Middle frontal gyrus (tissue), 1 donor: ENCODE measurements around the gene PTPRS.
"Not testable (repeated sequence)": the region's sequence is repeated elsewhere in the genome, so short reads cannot be mapped to it uniquely, and the experiment has no call there.

Experiments
- DNase-seq: peaks from one replicate; pipeline ENCODE4 v3.0.0-alpha.2; 2015; ENCODE audit warnings: low spot score; ENCODE audit errors: extremely low spot score

Gene PTPRS

DNA sequence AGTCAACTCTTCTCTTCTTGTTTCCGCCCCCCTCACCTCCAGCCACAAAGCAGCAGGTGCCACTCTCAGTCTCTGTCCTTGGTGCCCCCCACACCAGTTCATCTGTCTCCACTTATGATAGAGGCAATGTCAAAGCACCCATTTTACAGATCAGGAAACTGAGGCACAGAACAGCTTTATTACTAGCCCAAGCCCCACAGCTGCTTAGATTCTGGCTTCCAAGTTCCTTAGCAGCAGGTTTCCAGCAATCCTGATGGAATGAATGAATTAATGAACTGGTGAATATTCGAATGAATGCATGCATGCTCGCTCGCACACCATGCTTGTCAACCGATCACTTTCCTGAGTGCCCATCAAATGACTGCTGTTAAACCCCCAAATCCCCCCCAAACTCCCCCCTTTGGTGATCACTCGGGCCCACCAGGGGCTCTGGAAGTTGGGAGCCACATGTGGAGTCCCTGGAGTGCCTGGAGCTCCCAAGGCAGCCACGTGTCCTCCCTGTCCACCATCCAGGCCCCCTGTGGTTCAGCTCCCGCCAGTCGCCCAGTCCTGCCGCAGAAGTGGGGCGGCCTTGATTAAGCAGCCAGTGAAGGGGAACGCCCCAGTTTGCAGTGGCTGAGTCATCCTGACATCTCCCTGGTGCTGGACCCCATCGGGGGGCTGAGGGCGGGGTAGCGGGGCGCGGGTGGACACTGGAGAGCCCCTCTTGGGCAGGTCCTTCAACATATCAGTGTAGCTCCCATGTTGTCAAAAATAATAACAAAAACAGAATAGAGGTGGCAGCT is 6.8 kb downstream of the PTPRS start:
- no peak for DNase-seq

DNA sequence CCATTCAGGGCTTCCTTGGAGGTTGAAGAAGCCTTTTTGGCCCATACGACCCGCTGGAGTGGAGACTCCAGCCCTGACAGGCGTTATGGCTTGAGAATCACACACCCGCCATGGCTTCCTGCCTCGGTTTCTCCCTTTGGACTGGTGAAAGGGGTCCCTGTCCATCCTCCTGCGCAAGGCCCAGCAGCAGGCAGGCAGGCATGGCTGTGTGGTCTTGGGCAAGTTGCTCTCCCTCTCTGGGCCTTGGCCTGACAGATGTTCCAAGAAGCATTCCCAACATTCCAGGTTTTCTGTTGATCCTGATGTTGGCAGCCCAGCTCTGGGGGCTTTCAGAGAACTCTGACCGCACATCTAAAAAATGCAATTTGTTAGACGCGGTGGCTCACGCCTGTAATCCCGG is 8.1 kb downstream of the PTPRS start:
- DNase-seq: no peak

DNA sequence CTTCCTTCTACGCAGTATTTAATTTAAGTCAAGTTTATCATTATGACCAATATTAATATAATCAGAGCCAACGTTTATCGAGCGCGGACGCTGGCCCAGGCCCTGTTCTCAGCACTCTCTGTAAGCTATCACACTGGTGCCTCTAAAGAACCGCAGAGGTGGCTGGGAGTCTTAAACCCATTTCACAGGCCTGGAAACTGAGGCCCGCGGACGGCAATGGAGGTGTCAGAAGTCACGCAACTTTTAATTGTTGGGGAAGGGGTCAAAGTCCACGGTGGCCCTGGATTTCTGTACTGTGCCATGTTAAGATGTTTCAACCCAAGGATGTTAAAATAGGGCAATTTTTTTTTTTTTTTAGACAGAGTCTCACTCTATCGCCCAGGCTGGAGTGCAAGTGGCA is 8.8 kb downstream of the PTPRS start:
- no peak for DNase-seq

DNA sequence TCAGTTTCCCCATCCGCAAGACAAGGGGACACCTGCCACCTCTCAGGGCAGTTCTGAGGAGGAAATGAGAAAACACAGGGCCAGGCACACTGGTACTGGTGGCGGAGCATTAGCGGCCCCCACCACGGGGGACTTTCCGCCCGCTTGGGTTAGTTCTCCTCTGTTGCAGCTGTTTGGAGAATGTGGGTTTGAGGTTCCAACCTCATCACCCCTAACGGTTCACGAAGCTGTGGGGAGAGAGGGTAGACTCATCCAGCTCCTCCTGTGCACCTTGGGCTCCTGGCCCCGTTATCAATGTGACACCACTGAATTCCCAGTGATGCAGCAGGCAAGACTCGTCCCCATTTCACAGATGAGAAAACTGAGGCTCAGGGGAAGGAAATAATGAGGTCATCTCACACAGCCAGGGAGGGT is 10.3 kb downstream of the PTPRS start:
- DNase-seq: no peak

DNA sequence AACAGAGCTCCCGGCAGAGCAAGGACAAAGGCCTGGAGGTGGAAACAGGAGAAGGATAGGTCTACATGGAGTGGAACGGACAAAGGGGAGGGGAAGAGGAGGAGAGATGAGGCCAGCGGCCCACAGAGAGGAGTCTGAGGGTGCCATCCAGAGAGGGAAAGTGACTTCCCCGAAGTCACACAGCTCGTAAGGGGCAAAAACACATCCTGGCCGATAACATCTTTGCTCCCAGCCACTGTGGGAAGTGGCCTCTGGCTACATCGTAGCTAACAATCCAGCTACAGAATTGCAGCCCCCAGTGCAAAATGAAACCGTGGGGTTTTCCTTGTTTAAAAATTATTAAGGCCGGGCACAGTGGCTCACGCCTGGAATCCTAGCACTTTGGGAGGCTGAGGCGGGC is 11.5 kb downstream of the PTPRS start:
- DNase-seq: no peak

DNA sequence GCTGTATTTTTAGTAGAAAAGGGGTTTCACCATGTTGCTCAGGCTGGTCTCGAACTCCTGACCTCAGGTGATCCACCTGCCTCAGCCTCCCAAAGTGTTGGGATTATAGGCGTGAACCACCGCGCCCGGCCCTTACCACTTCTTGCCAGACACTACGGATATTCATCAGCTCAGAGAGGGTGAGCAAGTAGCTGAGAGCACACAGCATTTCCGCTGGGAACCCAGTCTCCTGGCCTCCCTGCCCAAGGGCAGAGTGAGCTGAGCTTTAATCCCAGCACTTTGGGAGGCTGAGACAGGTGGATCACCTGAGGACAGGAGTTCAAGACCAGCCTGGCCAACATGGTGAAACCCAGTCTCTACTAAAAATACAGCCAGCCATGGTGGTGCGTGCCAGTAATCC is 12.2 kb downstream of the PTPRS start:
- not testable (repeated sequence) for DNase-seq

DNA sequence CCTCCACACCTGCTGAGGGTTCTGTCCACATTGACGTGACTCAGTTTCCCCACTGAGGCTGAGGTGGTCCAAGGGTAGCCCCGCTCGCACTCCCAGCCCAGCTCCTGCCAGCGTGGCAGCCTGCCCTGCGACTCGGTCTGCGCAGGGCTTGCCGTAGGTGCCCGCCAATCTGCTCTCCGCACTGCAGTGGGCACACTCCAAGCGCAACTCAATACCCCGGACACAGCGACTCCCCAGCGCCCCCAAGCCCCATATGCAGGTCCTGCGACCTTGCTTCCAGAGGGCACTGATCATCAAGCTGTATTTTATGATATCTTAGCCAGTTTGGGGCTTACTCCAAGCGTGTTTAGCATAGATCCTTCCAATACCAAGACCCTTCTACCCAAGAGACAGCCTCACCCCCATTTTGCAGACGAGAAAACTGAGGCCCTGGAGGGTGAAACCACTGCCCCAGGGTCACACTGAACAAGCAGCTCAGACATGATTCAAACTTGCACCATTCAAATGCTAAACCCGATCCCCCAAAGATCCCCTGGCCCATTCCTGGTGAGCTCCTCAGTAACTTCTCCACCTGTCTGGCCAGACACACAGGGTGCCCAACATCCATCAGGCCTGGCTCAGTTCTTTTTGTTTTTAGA is 13.5 kb downstream of the PTPRS start:
- no peak for DNase-seq

DNA sequence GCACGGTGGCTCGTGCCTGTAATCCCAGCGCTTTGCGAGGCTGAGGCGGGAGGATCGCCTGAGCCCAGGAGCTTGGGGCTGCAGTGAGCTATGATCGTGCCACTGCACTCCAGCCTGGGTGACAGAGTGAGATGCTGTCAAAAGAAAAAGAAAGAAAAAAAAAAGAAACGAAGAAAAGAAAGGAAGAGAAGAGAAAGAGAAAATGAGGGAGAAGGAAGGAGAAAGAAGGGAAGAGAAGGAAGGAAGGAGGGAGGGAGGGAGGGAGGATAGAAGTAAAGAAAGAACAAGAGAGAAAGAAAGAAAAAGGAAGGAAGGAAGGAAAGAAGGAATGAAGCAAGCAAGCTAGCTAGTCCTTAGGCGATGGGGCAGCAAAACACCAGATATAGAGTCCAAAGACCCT is 14.1 kb downstream of the PTPRS start:
- no peak for DNase-seq

DNA sequence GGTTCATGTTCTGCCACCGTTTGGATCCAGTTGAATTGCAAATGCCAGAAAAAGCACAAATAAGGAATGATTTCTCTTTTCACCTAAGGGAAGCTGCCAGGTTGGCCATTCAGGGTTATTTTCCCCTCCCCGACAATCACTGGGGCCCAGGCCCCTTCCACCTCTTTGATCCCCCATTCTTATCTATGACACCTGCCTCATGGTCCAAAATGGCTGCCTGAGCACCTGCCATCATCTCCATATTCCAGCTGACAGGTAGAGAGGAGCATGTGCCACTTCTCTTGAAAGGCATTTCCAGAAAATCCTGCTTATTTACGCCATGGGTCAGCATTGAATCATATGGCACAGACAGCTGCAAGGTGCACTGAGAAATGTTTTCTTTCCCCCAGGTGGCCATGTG is 15.7 kb downstream of the PTPRS start:
- DNase-seq: no peak

DNA sequence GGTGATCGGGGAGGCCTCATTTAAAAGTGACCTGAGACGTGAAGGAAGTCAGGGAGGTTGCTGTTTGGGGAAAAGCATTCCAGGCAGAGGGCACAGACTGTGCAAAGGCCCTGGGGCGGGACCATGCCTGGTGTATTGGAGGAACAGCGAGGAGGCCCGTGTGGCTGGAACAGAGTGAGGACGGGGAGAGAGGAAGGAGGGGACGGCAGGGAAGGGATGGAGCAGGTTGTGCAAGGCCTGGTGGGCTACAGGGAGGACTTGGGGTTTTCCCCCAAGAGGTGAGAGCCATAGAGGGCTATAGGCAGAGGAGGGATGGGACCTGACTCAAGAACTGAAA is 17.2 kb downstream of the PTPRS start:
- no peak for DNase-seq

DNA sequence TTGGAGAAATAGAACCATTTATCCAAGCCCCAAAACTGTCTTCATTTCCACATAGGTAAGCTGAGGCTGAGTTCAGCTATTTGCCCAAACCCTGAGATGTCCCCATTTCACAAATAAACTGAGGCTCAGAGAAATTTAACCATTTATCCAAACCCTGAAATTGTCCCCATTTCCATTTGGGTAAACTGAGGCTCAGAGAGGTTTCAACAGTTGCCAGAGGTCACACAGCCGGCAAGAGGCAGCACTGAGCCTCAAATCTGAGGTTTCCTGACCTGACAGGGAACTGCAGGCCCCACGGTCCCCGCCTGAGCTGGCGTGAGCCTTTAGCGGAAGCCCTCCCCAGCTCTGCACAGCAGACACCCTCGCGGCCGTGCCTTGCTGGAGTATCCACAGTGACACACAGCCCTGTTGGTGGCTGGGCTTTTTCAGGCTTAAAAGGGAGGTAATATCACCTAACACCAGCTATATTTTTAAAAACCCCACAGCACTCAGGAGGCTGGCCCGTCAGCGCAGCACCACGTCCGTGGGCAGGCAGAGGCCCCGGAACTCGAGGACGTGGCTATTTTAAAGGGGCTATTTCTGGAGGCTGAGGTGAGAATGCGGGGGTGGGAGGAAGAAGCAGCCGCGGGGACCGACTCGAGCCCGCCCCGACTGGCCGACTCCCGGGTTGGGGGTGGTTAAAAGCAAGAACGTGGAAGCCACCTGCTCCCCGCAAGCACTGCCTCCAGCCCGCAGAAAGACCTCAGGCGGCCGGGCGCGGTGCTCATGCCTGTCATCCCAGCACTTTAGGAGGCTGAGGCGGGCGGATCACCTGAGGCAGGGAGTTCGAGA is 18.5 kb downstream of the PTPRS start:
- peak; percentile 20 for DNase-seq

DNA sequence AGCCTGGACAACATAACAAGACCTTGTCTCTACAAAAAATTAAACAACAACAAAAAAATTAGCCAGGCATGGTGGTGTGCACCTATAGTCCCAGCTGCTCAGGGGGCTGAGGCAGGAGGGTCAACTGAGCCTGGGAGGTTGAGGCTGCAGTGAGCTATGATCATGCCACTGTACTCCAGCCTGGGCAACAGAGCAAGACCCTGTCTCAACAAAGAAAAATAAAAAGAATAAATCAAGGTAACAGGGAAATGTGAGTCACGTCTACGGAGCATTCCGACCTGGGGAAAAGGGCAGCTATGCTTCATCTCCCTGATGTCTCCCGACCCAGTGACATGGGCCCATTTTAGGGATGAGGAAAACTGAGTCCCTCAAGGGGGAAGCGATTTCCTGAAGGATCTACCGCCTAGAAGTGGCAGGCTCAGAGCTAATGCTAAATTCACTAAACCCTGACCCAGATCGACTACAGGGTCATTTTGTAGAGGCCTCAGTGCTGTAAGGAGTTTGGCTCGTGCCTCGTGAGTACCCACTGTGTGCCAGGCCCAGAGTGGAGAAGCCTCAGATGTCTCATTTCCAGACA is 19.5 kb downstream of the PTPRS start:
- no peak for DNase-seq

DNA sequence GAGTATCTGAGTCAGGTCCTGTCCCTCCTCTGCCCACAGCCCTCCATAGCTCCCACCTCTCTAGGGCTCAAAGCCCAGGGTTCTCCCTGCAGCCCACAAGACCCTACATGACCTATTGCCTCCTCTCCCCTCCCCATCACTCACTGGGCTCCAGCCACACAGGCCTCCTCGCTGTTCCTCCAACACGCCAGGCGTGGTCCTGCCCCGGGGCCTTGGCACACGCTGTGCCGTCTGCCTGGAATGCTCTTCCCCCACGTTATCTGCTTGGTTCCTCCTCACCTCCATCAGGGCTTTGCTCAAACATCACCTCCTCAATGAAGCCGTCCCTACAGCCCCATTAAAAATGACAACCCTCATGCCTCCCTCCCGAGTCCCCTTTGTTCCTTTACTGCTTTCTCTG is 21.1 kb downstream of the PTPRS start:
- DNase-seq: no peak

DNA sequence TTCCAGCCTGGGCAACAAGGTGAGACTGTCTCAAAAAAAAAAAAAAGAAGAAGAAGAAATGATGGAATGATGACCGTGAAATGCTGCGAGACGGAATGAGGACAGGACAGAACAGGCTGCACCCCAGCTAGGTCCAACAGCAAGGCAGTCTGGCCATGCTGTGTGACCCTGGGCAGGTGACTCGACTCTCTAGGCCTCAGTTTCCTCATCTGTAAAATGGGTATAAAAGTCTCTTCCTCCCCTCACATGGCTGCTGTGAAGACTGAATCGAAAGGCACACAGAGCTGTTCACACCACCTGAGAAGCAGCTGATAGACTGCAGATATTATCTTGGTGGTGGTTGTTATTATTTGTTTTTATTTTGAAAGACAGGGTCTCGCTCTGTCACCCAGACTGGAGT is 22.3 kb downstream of the PTPRS start:
- no peak for DNase-seq

DNA sequence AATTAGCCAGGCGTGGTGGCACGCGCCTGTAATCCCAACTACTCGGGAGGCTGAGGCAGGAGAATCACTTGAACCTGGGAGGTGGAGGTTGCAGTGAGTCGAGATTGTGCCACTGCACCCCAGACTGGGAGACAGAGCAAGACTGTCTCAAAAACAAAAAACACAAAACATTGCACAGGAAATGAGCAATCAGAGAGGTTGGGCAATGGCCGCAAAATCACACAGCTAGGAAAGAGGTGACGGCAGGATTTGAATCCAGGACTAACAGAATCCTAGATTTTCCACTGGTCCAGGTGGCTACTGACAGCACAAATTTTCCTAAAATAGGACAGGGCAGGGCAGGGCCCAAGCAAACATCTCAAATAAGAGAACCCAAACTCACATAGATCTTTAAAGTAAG is 23.3 kb downstream of the PTPRS start:
- no peak for DNase-seq

DNA sequence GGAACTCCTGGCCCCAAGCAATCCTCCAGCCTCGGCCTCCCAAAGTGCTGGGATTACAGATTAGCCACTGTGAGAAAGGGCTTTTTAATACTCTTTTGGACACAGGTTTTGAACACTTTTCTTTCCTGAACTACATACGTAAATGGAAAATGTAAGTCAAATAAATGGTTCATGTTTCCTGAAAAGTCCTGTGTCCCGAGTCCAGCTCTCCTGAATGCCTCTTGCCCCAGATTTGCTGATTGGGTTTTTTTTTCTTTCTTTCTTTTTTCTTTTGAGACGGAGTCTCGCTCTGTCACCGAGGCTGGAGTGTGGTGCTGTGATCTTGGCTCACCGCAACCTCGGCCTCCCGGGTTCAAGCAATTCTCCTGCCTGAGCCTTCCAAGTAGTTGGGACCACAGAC is 24.5 kb downstream of the PTPRS start:
- no peak for DNase-seq

DNA sequence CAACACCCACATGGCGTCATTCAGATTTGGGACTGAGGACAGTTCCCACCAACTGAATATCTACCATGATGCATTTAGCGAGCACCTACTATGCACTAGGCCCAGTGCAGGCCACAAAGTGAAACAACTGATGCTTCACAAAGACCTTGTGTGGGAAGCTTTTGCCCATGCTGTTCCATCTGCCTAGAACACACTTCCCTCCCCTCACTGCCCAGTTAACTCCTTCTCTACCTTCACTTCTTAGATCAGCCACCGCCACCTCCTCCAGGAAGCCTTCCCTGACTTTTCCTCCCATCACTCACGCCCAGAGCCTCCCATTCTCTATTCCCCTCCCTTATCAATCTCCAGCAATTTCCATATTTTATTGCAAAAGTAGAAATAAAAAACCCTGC is 25.7 kb downstream of the PTPRS start:
- no peak for DNase-seq

DNA sequence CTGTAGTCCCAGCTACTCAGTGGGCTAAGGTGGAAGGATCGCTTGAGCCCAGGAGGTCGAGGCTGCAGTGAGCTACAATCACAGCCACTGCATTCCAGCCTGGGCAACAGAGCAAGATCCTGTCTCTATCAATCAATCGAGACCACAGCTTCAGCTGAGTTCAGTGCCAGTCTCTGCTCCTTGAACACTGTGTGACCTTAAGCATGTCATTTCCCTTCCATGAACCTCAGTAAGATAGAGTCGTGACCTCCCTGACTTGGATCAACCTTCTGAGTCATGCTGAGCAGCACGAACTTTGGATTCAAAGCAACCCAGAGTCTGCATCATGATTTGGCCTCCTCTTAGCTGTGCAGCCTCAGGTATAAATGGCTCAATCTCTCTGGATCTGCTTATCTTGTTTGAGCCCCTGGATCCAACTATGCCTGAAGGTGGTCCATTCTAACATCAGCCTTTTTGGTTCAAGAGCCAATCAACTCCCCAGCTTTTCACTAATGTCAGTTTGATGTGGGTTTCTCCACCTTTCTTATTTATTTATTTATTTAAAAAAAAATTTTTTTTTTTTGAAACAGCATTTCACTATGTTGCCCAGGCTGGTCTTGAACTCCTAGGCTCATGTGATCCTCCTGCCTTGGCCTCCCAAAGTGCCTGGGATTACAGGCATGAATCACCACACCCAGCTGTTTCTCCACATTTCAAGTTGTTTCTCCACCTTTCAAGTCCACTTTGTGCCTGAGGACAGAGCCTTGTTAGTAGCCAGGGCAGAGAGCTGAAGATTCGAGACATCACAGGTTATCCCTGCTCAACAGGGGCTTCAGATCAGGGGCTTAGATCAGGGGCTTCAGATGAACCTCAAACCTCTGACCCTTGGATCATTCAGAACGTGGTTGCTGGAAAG is 26.4 kb downstream of the PTPRS start:
- DNase-seq: no peak

DNA sequence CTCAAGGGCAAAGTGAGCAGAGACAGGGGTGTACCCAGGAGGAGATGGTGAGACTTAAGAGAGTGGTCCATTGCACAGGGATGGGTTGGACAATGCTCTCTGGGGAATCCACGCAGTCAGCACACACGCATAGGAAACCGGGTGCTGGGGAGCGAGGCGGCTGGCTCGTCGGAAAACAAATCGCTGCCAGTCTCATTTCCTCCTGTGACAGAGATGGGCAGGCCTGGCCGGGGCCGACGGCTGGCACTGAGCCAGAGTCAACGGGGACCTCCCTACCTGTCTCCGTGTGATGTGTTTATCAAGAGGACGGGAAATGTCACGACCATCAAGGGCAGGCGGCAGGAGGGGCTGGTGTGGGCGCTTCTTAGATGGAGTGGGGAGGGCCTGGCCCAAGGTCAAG is 27.3 kb downstream of the PTPRS start:
- DNase-seq: no peak

DNA sequence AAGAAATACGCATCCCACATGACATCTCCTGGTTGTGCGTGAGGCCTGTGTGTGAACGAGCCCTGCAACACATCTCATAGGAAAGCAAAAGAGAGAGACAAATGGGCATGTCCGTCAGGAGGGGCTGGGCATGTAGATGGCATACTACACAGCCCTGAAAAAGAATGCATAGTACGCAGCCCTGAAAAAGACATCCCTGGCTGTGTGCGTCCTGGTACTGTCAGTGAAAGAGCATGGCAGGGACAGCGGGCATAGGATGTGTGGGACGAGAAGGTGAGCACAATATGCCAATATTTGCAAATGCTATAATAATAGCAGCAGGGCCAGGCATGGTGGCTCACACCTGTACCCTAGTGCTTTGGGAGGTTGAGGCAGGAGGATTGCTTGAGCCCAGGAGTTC is 28.6 kb downstream of the PTPRS start:
- no peak for DNase-seq
